KMS-11 (cell line): ENCODE results near the gene OR52B6.

Source experiments
- H2AFZ ChIP-seq: fragments of 200-600 bp; sonication (generic); 2 replicates; pipeline ENCODE4 v1.6.1; 2016; ENCODE audit warnings: antibody characterized with exemption, mixed run types, low read depth
- H3K27ac ChIP-seq: fragments of 200-600 bp; sonication (generic); 2 replicates; pipeline ENCODE4 v1.6.1; 2016; ENCODE audit warnings: mild to moderate bottlenecking, mixed run types
- H3K27me3 ChIP-seq: fragments of 200-600 bp; sonication (generic); 2 replicates; pipeline ENCODE4 v1.6.1; 2017; ENCODE audit warnings: mild to moderate bottlenecking, low read depth, mixed run types, moderate library complexity; ENCODE audit not compliant: insufficient read depth
- H3K36me3 ChIP-seq: fragments of 200-600 bp; sonication (generic); 2 replicates; pipeline ENCODE4 v1.6.1; 2017; ENCODE audit warnings: mild to moderate bottlenecking, mixed run types; ENCODE audit not compliant: insufficient read depth
- H3K4me1 ChIP-seq: fragments of 200-600 bp; sonication (generic); 2 replicates; pipeline ENCODE4 v1.6.1; 2016; ENCODE audit warnings: mild to moderate bottlenecking, low read depth, mixed run types; ENCODE audit not compliant: poor library complexity, severe bottlenecking
- H3K4me2 ChIP-seq: fragments of 200-600 bp; sonication (generic); 2 replicates; pipeline ENCODE4 v1.7.0; 2016; ENCODE audit warnings: mild to moderate bottlenecking, mixed run types
- H3K4me3 ChIP-seq: fragments of 200-600 bp; sonication (generic); IDR thresholded peaks from 2 replicates; pipeline ENCODE4 v1.6.1; 2017; ENCODE audit warnings: low read depth, low read length, mixed read lengths; ENCODE audit not compliant: insufficient read depth
- H3K79me2 ChIP-seq: fragments of 200-600 bp; sonication (generic); 2 replicates; pipeline ENCODE4 v1.6.1; 2016; ENCODE audit warnings: low read depth, mixed run types; ENCODE audit not compliant: insufficient read depth
- H3K9ac ChIP-seq: fragments of 200-600 bp; sonication (generic); 2 replicates; pipeline ENCODE4 v1.6.1; 2016; ENCODE audit warnings: mild to moderate bottlenecking, mixed run types
- H4K20me1 ChIP-seq: fragments of 200-600 bp; sonication (generic); 2 replicates; pipeline ENCODE4 v1.6.1; 2016; ENCODE audit warnings: mild to moderate bottlenecking, mixed run types; ENCODE audit not compliant: insufficient read depth
- CTCF ChIP-seq: fragments of 200-600 bp; sonication (generic); conservative IDR thresholded peaks from 2 replicates; pipeline ENCODE4 v1.6.1; 2017; ENCODE audit warnings: low read depth, mild to moderate bottlenecking, antibody characterized with exemption, low read length, moderate library complexity, mixed read lengths

The OR52B6 gene

GRCh38 chr11:5564259-5565019 is 16.2 kb upstream of the OR52B6 start:
- Histone ChIP-seq H2AFZ (no peak overlapping the region), H4K20me1 (no peaks in the 10 kb centered on the region), H3K79me2 (no peaks in the 10 kb centered on the region), H3K4me3 (no peak overlapping the region), H3K4me1 (no peaks in the 10 kb centered on the region), H3K9ac (no peak overlapping the region), H3K36me3 (no peaks in the 10 kb centered on the region), H3K4me2 (no peak overlapping the region), H3K27me3 (no peaks in the 10 kb centered on the region), H3K27ac (no peak overlapping the region)
- no peak for TF ChIP-seq CTCF

GRCh38 chr11:5574654-5575053 is 6.0 kb upstream of the OR52B6 start:
- Histone ChIP-seq H3K27ac (no peak overlapping the region), H3K79me2 (no peaks in the 10 kb centered on the region), H2AFZ (no peak overlapping the region), H4K20me1 (no peaks in the 10 kb centered on the region), H3K36me3 (no peaks in the 10 kb centered on the region), H3K27me3 (no peaks in the 10 kb centered on the region), H3K9ac (no peak overlapping the region), H3K4me1 (no peaks in the 10 kb centered on the region), H3K4me3 (no peak overlapping the region), H3K4me2 (no peak overlapping the region)
- TF ChIP-seq CTCF, result no peak

- H3K4me3 ChIP-seq, result no peak overlapping the region
- H4K20me1 ChIP-seq, result no peaks in the 10 kb centered on the region
- no peak overlapping the region for H3K27ac ChIP-seq
- no peaks in the 10 kb centered on the region for H3K36me3 ChIP-seq
- no peak overlapping the region for H2AFZ ChIP-seq
- no peak overlapping the region for H3K4me2 ChIP-seq
- no peak for TF ChIP-seq CTCF
- no peaks in the 10 kb centered on the region for H3K4me1 ChIP-seq
- H3K9ac ChIP-seq, result no peak overlapping the region
- H3K27me3 ChIP-seq, result no peaks in the 10 kb centered on the region
- no peaks in the 10 kb centered on the region for H3K79me2 ChIP-seq
Observed at GRCh38 chr11:5575152-5575551, 5.5 kb upstream of the OR52B6 start.

DNA sequence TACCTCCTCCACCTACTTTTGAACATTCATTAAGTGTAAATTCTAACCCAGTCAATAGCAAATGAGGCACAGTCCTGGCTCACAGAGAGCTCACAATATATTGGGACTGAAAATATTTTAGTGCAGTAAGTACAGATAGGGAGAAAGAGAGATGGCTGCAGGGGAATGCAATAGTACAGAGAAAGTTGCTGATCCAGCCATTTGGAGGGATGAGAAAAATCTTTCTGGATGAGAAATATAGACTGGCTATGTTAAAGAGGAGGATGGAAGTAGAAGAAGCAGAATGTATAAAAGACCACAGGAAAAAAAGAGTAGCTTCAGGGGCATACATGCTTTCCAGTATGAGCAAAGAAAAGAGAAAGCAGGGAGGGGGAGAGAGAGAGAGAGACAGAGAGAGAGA is 3.6 kb upstream of the OR52B6 start:
- no peak overlapping the region for H3K4me2 ChIP-seq
- H3K36me3 ChIP-seq, result no peaks in the 10 kb centered on the region
- no peak overlapping the region for H3K4me3 ChIP-seq
- H2AFZ ChIP-seq, result no peak overlapping the region
- no peak overlapping the region for H3K27ac ChIP-seq
- no peak overlapping the region for H3K9ac ChIP-seq
- H3K27me3 ChIP-seq, result no peaks in the 10 kb centered on the region
- no peaks in the 10 kb centered on the region for H4K20me1 ChIP-seq
- no peak for TF ChIP-seq CTCF
- no peaks in the 10 kb centered on the region for H3K4me1 ChIP-seq
- no peaks in the 10 kb centered on the region for H3K79me2 ChIP-seq
